Endometrial microvascular endothelial cells (primary cell): ENCODE data around the gene DUSP28. TPM values are rescaled to one million over a fixed set of nuclear protein-coding genes. Genes with fewer than 3 reads are reported as not detected.
"Not testable (repeated sequence)": the region's sequence is repeated elsewhere in the genome, so short reads cannot be mapped to it uniquely, and the experiment has no call there.

Experiments
- in situ Hi-C: cut with HindIII; loops from 2 replicates; pipeline ENCODE4 v1.10.0; 2017; ENCODE audit warnings: low sequenced_read_pairs, low pct_unique_long_range_greater_than_20kb; ENCODE audit errors: inconsistent ontology term
- total RNA-seq: library from RNA; depleted of rRNA; stranded (reverse); fragments of >200 nt; gene quantifications from one replicate; pipeline ENCODE4 v1.2.3, GENCODE V29; 2015; ENCODE audit errors: inconsistent ontology term

Gene DUSP28
- 2.8 TPM for total RNA-seq

- in situ Hi-C loops: no loop called here
Measured at GRCh38 chr2:240560084-240560479, at the start of gene DUSP28. TSS of gene DUSP28 (plus strand) at chr2:240560357. CDS start at chr2:240560685, 328 bp downstream.

GRCh38 chr2:240510513-240511210, 49.5 kb upstream of the DUSP28 start:
- in situ Hi-C loops: no loop called here

- in situ Hi-C loops: no loop called here
Measured at GRCh38 chr2:240511351-240512108, 48.6 kb upstream of the DUSP28 start.

GRCh38 chr2:240512109-240512485, 48.1 kb upstream of the DUSP28 start:
- in situ Hi-C loops: no loop called here

- in situ Hi-C loops: no loop called here
Measured at GRCh38 chr2:240512666-240513535, 47.3 kb upstream of the DUSP28 start.

- in situ Hi-C loops: no loop called here
Measured at GRCh38 chr2:240513549-240514287, 46.4 kb upstream of the DUSP28 start.

- in situ Hi-C loops: no loop called here
Measured at GRCh38 chr2:240514631-240515030, 45.5 kb upstream of the DUSP28 start.

- in situ Hi-C loops: no loop called here
Measured at GRCh38 chr2:240517342-240517741, 42.8 kb upstream of the DUSP28 start.

GRCh38 chr2:240518981-240519380, 41.2 kb upstream of the DUSP28 start:
- in situ Hi-C loops: no loop called here

- in situ Hi-C loops: no loop called here
Measured at GRCh38 chr2:240519396-240520129, 40.6 kb upstream of the DUSP28 start.

- in situ Hi-C loops: no loop called here
Measured at GRCh38 chr2:240520130-240520973, 39.8 kb upstream of the DUSP28 start.

- in situ Hi-C loops: no loop called here
Measured at GRCh38 chr2:240520974-240521350, 39.2 kb upstream of the DUSP28 start.

- in situ Hi-C loops: not testable (repeated sequence)
Measured at GRCh38 chr2:240521885-240522284, 38.3 kb upstream of the DUSP28 start.

- in situ Hi-C loops: no loop called here
Measured at GRCh38 chr2:240522406-240522805, 37.8 kb upstream of the DUSP28 start.

- in situ Hi-C loops: no loop called here
Measured at GRCh38 chr2:240523451-240524281, 36.5 kb upstream of the DUSP28 start.

GRCh38 chr2:240524963-240525718, 35.0 kb upstream of the DUSP28 start:
- in situ Hi-C loops: no loop called here
